GM12865 (cell line): Measurements from ENCODE around the gene IRF5.

Experiments
- DNase-seq: peaks from one replicate; pipeline ENCODE4 v3.0.0; 2010; ENCODE audit warnings: low read depth
- H3K4me3 ChIP-seq: 2 replicates; pipeline ENCODE4 v1.5.1; 2011; ENCODE audit warnings: mild to moderate bottlenecking, low read depth, low read length, control low read depth
- TF ChIP-seq, protein P1 (sequence below): IDR thresholded peaks from 2 replicates; pipeline ENCODE4 v1.5.1; 2011; ENCODE audit warnings: low read length, control low read depth, low read depth, inconsistent platforms; ENCODE audit not compliant: insufficient read depth; ENCODE audit errors: missing control alignments

Gene IRF5

DNA sequence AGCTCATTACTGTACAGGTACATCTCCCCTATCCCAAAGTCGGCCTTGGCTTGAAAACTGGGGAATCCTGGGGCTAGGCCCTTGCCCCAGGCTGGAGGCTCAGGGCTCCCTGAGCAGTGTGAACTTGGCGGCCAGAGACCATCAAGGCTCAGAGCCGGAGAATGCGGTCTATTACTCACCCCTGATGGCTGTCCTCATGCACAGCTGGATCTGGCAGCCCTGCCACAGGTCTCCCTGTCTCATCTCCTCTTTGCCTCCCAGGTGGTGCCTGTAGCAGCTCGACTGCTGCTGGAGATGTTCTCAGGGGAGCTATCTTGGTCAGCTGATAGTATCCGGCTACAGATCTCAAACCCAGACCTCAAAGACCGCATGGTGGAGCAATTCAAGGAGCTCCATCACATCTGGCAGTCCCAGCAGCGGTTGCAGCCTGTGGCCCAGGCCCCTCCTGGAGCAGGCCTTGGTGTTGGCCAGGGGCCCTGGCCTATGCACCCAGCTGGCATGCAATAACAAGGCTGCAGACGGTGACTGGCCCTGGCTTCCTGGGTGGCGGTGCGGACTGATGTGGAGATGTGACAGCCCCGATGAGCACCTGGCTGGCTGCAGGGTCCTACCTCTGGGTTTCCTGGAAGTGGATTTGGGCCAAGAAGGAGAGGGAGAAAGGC lies 10.7 kb downstream of the IRF5 start:
- TF ChIP-seq, protein P1, sequence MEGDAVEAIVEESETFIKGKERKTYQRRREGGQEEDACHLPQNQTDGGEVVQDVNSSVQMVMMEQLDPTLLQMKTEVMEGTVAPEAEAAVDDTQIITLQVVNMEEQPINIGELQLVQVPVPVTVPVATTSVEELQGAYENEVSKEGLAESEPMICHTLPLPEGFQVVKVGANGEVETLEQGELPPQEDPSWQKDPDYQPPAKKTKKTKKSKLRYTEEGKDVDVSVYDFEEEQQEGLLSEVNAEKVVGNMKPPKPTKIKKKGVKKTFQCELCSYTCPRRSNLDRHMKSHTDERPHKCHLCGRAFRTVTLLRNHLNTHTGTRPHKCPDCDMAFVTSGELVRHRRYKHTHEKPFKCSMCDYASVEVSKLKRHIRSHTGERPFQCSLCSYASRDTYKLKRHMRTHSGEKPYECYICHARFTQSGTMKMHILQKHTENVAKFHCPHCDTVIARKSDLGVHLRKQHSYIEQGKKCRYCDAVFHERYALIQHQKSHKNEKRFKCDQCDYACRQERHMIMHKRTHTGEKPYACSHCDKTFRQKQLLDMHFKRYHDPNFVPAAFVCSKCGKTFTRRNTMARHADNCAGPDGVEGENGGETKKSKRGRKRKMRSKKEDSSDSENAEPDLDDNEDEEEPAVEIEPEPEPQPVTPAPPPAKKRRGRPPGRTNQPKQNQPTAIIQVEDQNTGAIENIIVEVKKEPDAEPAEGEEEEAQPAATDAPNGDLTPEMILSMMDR, result no peak
- no peak for DNase-seq
- no peak overlapping the region for H3K4me3 ChIP-seq

DNA sequence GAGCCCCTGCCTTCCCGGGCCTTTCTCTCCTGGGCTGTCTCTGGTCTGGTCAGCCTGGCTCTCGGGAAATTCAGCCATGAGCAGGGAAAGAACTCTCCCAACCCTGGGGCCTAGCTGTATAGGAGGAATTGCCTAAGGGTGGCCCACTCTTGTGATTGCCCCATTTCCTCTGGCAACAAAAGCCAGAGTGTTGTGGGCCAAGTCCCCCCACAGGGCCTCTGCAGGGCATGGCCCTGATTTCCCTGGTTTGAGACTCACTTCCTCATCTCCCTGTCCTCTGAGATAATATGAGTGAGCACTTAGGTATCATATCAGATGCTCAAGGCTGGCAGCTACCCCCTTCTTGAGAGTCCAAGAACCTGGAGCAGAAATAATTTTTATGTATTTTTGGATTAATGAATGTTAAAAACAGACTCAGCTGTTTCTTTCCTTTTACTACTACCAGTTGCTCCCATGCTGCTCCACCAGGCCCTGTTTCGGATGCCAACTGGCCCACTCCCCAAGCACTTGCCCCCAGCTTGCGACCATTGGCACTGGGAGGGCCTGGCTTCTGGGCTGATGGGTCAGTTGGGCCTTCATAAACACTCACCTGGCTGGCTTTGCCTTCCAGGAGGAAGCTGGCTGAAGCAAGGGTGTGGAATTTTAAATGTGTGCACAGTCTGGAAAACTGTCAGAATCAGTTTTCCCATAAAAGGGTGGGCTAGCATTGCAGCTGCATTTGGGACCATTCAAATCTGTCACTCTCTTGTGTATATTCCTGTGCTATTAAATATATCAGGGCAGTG lies 11.4 kb downstream of the IRF5 start:
- TF ChIP-seq, protein P1, result no peak
- no peak overlapping the region for H3K4me3 ChIP-seq
- no peak for DNase-seq

DNA sequence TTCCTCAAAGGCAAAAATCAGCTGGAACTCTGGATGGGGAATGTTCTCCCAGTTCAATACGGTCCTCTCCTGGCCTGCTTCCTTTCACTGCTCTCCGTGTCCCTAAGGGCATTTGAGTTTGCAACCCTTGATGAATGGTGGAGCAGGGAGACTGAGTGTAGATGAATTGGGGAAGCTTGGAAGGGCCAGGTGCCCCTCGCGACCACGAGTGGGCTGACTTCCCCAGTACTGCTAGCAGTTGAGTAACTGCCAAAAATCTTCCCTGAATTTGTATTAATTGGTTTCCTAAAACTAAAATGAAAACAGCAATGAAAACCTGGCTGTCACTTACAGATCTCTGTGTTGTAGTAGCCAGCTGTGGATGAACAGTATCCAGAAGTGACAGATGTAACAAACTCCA lies 13.6 kb downstream of the IRF5 start:
- H3K4me3 ChIP-seq, result no peak overlapping the region
- TF ChIP-seq, protein P1, result no peak
- DNase-seq, result no peak

DNA sequence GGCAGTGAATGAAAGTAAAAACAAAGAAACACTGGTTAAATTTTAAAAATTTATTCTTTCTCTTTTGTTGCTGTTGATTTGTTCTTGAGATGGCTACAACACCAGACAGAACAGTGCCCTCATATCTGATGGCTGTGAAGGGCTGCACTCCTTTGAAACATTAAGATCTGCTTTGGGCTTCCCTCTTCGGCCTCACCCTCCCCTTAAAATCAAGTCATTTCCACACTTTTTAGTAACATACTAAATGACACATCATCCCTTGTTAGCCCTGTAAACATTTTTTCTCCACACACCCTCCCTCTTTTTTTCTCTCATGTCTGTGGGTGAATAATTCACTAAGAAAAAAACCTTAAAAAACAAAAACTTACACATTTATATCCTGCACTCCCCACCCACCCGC lies 16.4 kb downstream of the IRF5 start:
- no peak overlapping the region for H3K4me3 ChIP-seq

DNA sequence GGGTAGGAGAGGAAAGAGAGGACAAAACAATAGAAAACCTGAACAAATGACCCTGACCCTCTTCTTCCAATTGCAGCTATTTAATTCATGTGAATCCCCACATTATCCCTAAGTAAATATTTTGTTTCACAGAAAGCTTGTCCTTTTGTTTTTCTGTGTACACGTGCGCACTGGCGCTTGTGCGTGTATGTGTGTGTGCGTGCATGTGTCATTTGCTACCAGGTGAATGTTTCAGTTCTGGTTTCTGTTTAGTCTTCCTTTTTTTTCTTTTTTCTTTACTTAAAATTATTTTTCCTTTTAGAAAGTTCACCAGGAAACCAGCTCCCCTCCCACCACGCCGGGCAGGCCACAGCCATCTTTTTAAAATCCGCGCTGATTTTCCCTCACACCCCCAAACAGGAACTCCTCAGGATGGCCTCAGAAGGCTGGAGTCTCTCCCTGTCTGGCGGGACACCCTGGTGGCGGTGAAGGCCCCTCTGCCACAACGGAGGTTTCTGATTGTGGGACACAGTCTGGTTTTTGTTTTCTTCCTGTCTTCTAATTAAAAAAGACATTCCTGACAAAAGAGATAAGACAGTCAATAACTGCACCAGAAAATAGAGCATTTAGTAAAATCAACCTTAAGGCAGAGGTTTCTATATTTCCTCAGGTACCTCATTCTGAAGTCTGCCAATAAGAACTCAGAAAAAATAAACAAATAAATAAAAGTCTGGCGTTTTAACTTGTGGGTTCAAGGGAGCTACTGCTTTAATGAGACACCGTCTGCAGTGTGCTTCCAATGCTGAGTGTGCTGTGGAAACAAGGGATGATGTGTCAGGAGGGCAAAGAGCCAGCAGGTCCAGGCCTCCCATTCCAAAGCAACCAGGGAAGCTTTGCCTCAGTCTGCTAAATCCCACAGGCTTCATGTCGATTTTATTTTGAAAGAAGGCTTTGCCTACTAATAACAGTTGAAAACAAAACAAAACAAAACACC lies 17.4 kb downstream of the IRF5 start:
- DNase-seq, result peak; percentile 70
- 0 out of 2 replicates have a peak overlapping the region, but pooled peaks have one; percentile 3 for H3K4me3 ChIP-seq
- TF ChIP-seq, protein P1, result no peak

More for the DNA sequence above, 16.4 kb downstream of the IRF5 start:
- no peak for DNase-seq
- TF ChIP-seq, protein P1, result no peak

DNA sequence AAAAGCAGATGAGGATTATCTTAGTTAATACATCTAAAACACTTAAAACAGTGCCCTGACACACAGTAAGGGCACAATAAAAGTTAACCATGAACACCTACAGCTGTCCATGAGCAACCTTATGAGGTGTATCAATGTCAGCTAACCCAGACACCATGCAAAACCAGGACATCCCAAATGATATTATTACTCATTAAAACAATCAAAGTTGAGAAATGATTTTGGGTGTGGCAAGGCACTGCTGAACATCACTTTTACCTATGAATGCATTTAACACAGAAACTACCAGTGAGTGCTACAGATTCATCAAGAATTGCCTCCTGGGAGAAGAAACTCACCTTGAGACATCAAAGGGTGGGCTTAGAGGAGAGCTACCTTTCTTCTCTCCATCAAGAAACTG lies 18.3 kb downstream of the IRF5 start:
- TF ChIP-seq, protein P1, result no peak
- DNase-seq, result no peak
- H3K4me3 ChIP-seq, result no peak overlapping the region
